AG04450 (cell line): ENCODE results near the gene CSK. TPM values are rescaled to one million over a fixed set of nuclear protein-coding genes. Genes with fewer than 3 reads are reported as not detected.

ENCODE experiments used
- CTCF ChIA-PET: fragments of 300-600, 350-600 bp; formaldehyde crosslinking; extraction: SDS; loops from one replicate; lab custom pipeline; 2022; ENCODE audit warnings: antibody characterized with exemption, inconsistent platforms; lab: Charles Lee
- POLR2A ChIA-PET: fragments of 350-600 bp; formaldehyde crosslinking; extraction: SDS; loops from one replicate; lab custom pipeline; 2021; ENCODE audit warnings: antibody characterized with exemption, inconsistent platforms; lab: Yijun Ruan, JAX
- DNase-seq: peaks from one replicate; pipeline ENCODE4 v3.0.0-alpha.2; 2011; ENCODE audit warnings: low read depth, low spot score
- H3K27ac ChIP-seq: one replicate; pipeline ENCODE4 v1.5.1; 2012; ENCODE audit warnings: low read depth, low read length, control low read depth
- H3K27me3 ChIP-seq: one replicate; pipeline ENCODE4 v1.6.0; 2012; ENCODE audit warnings: low read length; ENCODE audit not compliant: control insufficient read depth, insufficient read depth
- H3K4me3 ChIP-seq: 2 replicates; pipeline ENCODE4 v1.5.1; 2011; ENCODE audit warnings: mild to moderate bottlenecking, low read depth, low read length, control low read depth
- H3K9me3 ChIP-seq: 2 replicates; pipeline ENCODE4 v1.5.1; 2012; ENCODE audit warnings: low read length; ENCODE audit not compliant: control insufficient read depth, insufficient read depth
- polyA plus RNA-seq: library from polyadenylated mRNA; depleted of rRNA; stranded (reverse); fragments of >200 nt; gene quantifications from 2 replicates; pipeline ENCODE4 v1.2.3, GENCODE V29; 2011
- TF ChIP-seq, protein P1 (sequence below): IDR thresholded peaks from 2 replicates; pipeline ENCODE4 v1.5.1; 2011; ENCODE audit warnings: low read depth, low read length, control low read depth, inconsistent platforms

The CSK gene
- polyA plus RNA-seq, 1 experiment, result 17.2 TPM

- TF ChIP-seq, protein P1, sequence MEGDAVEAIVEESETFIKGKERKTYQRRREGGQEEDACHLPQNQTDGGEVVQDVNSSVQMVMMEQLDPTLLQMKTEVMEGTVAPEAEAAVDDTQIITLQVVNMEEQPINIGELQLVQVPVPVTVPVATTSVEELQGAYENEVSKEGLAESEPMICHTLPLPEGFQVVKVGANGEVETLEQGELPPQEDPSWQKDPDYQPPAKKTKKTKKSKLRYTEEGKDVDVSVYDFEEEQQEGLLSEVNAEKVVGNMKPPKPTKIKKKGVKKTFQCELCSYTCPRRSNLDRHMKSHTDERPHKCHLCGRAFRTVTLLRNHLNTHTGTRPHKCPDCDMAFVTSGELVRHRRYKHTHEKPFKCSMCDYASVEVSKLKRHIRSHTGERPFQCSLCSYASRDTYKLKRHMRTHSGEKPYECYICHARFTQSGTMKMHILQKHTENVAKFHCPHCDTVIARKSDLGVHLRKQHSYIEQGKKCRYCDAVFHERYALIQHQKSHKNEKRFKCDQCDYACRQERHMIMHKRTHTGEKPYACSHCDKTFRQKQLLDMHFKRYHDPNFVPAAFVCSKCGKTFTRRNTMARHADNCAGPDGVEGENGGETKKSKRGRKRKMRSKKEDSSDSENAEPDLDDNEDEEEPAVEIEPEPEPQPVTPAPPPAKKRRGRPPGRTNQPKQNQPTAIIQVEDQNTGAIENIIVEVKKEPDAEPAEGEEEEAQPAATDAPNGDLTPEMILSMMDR, result no peak
- no peaks in the 10 kb centered on the region for H3K9me3 ChIP-seq
- DNase-seq, result no peak
- H3K4me3 ChIP-seq, result no peak overlapping the region
- no peaks in the 10 kb centered on the region for H3K27me3 ChIP-seq
- POLR2A ChIA-PET, result no interaction called here
- H3K27ac ChIP-seq, result no peak overlapping the region
- CTCF ChIA-PET, result interaction anchor here (1.1 kb wide), 1 partner anchor 67 kb away, joined by 3 read pairs; no protein-coding TSS in a partner anchor
Measured at GRCh38 chr15:74838746-74839525, 57.1 kb downstream of the CSK start.

- TF ChIP-seq, protein P1, result 0 out of 2 replicates have a peak, but pooled peaks have one; percentile 8
- ChIA-PET CTCF (interaction anchor here (1.2 kb wide), 1 partner anchor 70 kb away, joined by 3 read pairs; no protein-coding TSS in a partner anchor), POLR2A (no interaction called here)
- no peak overlapping the region for H3K4me3 ChIP-seq
- DNase-seq, result no peak
- no peak overlapping the region for H3K27ac ChIP-seq
- no peaks in the 10 kb centered on the region for H3K9me3 ChIP-seq
- no peaks in the 10 kb centered on the region for H3K27me3 ChIP-seq
Measured at GRCh38 chr15:74839526-74840395, 57.9 kb downstream of the CSK start.

GRCh38 chr15:74840851-74841775 lies 59.2 kb downstream of the CSK start:
- POLR2A ChIA-PET, result no interaction called here
- CTCF ChIA-PET, result interaction anchor here (0.6 to 2.7 kb wide), 5 partner anchors 28 to 72 kb away, joined by 3 to 13 read pairs (median 3); no protein-coding TSS in a partner anchor
- Histone ChIP-seq H3K9me3 (no peaks in the 10 kb centered on the region), H3K4me3 (no peak overlapping the region), H3K27ac (no peak overlapping the region), H3K27me3 (no peaks in the 10 kb centered on the region)
- TF ChIP-seq, protein P1, result no peak
- DNase-seq, result no peak

GRCh38 chr15:74841891-74842373 lies 60.1 kb downstream of the CSK start:
- Histone ChIP-seq H3K27ac (no peak overlapping the region), H3K27me3 (no peaks in the 10 kb centered on the region), H3K4me3 (peak overlapping the region; percentile 79), H3K9me3 (no peaks in the 10 kb centered on the region)
- ChIA-PET CTCF (interaction anchor here (0.6 to 2.7 kb wide), 5 partner anchors 27 to 211 kb away, joined by 3 to 13 read pairs (median 3); no protein-coding TSS in a partner anchor), POLR2A (no interaction called here)
- TF ChIP-seq, protein P1, result no peak
- no peak for DNase-seq
